Measurements from ENCODE around the gene RHO.

- TF ChIP-seq POLR2AphosphoS5 (IDR thresholded peaks at IDR 0.05; ENCODE audit: borderline replicate concordance, low read depth, low read length) = no peak
- TF ChIP-seq EZH2 (IDR thresholded peaks at IDR 0.05) = no peak
- TF ChIP-seq FOXP2 (optimal IDR thresholded peaks at IDR 0.05; ENCODE audit: control extremely low read depth, extremely low read length, insufficient read depth) = no peak
Observed at GRCh38 chr3:129527262-129527661, 1.2 kb upstream of the RHO start.
